ENCODE results near the gene ACKR3.

ACKR3 gene

DNA sequence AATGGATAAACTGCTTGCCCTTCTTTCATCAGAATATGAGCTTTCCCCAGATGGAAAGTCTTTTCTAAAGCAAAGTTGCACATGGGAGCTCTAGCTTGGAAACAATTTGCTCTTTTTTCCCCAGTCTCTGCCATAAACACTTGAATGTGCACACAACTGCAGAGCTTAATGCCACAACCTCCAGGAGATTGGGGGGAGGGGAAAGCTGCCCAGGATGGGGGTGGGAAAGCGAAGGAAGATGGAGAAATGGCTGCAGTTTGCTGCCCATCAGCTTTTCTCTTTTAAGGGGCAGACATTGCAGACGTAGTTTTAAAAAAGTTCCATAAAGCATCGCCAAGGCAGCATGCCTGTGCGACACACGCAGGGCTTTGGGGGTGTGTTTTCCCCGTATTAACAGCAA, 1.5 kb downstream of the ACKR3 start:
- DNase-seq, result no peak

DNA sequence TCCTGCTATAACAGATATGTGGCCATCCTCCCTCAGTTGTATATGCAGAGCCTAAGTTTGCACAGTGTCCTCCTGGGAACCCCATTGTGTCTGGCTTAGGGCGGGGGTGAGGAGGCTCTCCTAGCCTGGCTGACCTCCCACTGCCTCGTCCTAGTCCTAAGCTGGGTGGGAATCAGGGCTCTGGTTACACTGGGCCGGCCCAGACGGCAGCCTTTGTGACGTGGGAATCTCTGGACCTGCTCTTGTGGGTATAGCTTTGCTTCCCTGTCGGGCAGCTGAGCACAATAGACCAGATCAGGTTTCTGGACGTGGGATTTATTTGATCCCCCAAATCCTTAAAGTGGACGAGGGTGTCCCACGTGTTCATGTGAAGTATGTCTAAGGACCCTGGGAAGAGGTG, 2.9 kb downstream of the ACKR3 start:
- DNase-seq, result no peak

DNA sequence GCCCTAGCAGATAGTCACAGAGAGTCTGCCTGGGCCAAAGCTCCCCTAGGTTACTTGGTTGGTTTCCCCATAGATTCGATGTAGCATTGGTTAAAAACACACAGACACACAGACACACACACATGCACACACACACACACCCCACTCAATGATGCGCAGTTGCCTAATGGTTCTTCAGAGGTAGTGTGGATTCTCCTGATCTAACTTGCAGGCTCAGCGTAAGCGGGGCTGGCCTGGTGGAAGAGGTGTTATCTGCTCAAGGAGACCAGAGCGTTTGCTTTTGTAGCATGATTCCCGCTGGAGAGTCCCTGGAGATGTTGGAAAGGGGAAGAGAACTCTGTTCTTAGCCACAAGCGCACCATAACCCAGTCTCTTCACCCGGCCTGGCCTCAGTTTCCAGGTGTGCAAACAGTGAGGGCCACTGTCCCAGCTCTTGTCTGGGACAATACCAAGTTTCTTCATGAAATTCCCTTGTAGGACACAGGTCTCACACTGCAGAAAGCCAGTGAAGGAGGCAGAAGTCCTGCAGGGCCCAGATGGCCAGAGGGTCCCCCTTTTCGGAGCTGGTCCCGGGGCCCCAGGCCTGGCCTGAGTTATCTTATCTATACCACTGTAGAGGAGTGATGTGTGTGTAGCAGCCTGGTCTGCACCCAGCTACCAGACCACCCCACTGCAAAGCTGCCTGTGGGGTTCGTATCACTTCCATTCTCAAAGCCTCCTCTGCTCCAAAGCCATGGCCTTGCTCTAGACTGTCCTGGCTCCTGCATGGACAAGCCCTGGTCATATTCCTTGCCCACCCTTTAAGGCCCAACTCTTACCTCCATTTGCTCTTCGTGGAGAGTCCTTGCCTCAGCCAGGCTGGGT, 3.7 kb downstream of the ACKR3 start:
- no peak for DNase-seq

DNA sequence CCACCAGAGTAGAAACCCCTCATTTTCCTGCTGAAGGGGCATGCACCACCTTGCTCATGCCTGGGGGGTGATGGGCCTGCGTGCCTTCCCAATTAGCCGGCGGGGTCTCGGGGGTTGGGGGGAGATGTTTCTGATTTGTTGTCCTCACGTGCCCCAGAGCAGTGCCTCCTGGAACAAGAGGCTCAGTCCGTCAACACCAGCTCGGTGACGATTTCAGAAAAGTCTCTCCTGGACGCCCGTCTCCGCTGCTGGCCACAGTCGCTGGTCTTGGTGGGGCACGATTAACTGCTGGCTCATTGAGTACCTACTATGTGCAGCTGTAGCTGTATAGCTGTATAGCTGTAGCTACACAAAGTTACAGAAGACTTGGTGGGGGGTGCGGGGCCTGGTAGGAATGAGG, 4.4 kb downstream of the ACKR3 start:
- DNase-seq, result no peak

DNA sequence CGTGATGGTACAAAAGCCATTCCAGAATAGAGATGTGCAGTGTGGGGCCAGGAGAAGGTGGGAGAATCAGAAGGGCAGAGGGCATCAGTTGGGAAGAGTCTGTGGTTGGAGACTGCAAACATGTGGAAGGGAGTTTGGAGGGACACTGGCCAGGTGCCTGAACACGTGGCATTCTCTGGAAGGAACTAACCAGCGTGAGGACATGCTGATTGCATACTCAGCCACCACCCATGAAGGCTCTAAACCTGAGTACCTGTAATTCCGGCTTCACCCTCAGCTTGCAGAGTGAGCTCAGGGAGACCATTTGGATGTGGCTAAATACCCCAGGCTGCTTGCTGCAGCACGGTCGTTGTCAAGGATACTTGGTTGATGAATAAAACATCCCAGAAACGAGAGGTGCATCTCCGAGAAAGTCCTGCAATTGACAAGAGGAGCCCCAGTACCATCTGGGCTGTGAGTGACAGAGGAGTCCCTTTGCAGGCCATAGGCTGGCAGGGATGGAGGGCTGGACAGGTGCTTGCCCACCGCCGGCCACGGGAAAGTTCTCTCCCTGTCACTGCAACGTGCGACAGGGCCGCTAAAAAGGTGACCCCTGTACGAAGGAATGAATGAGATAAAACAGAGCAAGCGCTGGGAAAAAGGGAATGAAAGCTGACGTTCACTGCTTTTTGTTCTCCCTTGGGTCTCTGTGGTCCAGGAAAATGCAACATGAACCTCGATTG, 5.0 kb downstream of the ACKR3 start:
- no peak for DNase-seq

DNA sequence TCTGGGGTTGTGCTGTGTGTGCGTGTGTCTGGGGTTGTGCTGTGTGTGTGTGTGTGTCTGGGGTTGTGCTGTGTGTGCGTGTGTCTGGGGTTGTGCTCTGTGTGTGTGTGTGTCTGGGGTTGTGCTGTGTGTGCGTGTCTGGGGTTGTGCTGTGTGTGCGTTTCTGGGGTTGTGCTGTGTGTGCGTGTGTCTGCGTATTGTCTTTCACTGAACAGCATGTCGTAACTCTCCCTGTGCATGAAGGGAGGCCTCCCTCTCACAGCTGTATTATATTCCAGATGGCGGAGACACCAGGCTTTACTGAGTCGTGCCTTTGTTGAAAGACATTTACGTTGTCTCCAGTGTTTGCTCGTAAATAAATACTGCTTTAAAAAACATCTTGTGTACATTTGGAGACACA, 5.9 kb downstream of the ACKR3 start:
- DNase-seq, result no peak

DNA sequence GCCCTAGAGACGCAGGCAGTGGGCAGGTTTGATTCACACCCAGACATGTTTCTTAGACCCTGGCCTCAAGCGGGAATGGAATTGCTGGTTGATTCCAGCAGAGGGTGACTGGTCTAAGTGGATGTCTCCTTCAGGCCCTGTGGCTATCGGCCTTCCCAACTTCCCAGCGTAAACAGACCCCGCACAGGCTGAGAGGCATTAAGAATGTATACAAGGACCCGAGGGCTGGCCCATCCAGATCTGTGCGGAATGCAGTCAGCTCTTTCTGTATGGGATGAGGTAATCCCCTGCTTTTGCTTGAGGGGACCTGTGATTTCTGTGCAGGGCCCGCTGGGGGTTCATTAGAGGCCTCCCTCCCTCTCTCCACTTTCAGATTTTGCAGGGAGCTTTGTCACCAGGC, 6.5 kb downstream of the ACKR3 start:
- DNase-seq, result no peak

DNA sequence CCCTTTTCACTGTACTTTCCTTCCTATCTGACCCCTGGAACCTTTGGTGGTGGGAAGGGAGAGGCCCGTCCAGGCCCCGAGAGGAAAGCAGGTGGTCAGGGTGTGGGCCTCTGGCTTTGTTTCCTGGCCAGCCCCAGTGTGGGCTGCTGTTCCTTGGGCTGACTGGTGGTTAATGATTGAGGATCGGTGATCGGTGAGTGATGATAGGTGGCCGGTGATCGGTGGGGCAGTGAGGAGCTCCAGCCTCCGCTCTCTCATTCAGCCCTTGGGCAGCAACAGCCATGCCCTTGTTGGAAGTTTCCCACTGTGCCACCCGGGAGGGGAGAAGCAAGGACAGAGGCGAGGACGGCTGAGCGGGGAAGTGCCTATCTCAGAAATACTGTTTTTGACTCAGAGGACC, 7.3 kb downstream of the ACKR3 start:
- DNase-seq, result peak in 1 of 2 experiments; percentile 60

DNA sequence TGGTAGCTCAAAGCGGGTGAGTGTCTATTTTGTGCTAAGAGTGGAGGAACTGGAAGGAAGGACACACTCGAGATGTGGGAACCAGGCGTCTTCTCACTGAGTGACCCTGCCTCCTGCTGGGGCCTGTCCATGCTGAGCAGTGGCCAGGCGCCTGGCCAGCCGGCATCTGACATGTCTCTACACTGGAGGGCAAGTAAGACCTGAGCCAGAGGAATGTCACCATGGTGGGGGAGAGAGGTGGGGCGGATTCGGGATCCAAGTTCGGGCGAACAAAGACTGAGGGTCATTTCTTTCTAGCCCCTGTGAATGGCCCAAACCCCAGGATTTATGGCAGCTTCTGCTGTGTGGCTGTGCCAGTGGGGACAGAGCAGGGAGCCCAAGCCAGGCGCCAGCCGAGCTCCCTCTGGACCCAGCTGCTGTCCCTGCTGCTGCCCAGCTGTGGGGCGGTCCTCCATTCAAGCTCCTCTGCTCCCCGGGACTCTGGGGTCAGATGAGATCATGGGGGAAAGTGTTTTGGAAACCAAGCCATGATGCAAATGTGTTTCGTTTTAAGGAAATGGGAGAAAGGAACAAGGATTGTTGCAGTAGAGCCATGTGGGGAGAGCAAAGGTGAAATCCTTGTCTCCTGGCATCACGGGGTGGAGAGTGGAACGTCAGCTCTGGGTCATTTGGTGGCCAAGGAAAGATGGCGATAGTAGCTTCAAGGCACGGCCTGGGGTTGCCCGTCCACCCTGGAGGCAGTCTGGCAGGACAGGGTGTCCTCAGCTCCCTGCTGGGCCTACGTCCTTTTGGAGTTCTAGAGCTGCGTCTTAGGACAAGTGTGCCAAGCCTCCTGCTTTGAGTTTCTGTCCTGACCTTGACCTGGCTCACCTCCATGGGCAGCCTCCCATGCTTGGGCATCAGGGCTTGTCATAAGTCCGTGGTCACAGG, 8.1 kb downstream of the ACKR3 start:
- no peak for DNase-seq

DNA sequence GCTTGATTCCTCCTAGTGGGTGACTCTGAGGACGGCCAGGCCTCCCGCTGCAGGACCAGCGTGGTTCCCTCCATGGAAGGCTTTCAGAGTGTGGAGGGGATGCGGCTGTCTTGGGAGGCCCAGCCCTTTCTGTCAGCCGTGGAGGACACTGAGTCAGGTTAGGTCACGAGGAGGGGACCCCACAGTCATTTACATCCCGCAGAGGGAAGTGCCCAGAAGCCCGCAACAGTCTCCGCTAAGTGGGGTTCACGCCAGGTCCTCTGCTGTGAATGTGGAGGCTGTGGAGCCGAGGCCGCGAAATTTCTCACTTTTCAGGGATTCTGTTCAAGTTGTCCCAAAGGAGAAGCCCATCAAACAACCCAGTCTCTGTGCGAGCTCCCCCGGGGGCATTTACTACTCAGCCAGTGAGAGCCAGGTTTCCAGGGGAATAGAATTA, 8.8 kb downstream of the ACKR3 start:
- no peak for DNase-seq

DNA sequence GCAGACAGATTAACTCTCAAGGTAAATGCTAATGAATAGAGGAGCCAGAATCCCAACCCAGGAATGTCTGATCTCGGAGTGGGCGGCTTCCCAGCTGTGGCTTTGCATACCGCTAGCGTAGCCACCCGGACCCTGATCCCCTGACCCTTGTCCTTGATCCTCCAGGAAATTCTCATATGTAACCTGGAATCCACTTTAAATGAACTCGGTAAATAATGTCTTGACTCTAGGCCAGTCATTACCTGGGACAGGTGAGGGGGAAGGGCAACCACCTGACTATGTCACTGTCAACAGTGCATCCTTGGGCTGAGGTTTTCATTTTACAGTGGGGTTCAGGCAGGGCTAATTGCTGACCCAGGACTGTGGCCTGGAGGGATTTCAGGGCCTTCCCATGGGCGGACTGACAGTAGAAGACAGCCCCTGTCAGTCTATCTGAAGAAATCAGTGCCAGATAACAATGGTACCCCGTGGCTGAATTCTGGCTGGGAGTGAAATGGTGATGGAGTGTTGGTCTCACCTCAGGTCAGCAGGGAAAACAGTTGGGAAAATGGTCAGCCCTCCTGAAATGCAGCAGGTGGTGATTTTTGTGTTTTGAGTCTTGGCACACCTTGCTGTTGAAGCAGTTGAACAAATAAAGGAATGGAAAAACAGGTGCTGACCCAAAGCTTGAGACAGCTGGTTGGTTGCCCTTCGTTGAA, 9.6 kb downstream of the ACKR3 start:
- DNase-seq, result no peak

DNA sequence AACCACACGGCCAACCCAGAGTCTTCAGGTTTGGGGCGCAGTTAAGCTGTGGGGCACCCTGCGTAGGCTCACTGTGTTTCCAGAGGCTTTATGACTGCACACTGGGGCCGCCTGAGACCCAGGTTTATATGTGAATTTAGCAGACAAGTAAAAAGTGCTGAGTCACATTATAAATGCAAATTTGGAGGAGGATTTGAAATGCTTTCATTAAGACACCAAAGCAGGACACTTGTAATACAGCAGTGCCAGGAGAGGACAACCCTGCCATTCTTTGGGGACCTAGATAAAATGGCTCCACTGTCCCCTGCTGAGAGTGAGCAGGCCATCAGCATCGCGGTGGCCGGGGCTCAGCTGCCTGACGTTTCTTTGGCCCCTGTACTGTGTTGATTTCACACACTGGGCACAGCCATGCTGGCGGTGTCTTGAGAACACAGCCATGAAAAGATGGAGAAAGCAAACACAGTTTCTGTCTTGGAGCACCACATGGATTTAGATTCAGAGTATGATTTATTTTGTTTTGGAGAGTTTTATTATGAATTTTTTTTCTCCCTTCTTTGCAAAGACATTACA, 10.2 kb downstream of the ACKR3 start:
- no peak for DNase-seq

DNA sequence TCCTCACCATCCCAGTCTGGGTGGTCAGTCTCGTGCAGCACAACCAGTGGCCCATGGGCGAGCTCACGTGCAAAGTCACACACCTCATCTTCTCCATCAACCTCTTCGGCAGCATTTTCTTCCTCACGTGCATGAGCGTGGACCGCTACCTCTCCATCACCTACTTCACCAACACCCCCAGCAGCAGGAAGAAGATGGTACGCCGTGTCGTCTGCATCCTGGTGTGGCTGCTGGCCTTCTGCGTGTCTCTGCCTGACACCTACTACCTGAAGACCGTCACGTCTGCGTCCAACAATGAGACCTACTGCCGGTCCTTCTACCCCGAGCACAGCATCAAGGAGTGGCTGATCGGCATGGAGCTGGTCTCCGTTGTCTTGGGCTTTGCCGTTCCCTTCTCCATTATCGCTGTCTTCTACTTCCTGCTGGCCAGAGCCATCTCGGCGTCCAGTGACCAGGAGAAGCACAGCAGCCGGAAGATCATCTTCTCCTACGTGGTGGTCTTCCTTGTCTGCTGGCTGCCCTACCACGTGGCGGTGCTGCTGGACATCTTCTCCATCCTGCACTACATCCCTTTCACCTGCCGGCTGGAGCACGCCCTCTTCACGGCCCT, 11.2 kb downstream of the ACKR3 start:
- DNase-seq, result no peak

DNA sequence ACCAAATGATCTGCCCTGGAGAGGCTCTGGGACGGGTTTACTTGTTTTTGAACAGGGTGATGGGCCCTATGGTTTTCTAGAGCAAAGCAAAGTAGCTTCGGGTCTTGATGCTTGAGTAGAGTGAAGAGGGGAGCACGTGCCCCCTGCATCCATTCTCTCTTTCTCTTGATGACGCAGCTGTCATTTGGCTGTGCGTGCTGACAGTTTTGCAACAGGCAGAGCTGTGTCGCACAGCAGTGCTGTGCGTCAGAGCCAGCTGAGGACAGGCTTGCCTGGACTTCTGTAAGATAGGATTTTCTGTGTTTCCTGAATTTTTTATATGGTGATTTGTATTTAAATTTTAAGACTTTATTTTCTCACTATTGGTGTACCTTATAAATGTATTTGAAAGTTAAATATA, 11.9 kb downstream of the ACKR3 start:
- no peak for DNase-seq

DNA sequence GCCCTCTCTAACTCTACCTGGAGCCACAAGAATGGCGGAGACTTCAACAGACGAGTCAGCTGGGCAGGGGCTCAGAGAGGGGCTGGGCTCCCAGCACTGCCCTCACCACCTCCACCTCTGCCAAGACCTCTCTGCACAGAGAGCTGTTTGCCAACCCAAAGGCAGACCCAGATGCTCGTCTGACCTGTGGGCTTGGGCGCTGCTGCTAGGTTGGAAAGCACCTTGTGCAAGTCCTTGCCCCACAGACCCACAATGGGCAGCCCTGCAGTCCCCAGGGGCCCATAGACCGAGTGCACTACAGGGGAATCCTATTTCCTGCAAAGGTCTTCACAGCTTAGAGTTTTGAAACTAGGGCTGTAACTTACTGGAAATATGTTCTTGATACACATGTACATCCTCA, 13.3 kb downstream of the ACKR3 start:
- DNase-seq, result no peak

DNA sequence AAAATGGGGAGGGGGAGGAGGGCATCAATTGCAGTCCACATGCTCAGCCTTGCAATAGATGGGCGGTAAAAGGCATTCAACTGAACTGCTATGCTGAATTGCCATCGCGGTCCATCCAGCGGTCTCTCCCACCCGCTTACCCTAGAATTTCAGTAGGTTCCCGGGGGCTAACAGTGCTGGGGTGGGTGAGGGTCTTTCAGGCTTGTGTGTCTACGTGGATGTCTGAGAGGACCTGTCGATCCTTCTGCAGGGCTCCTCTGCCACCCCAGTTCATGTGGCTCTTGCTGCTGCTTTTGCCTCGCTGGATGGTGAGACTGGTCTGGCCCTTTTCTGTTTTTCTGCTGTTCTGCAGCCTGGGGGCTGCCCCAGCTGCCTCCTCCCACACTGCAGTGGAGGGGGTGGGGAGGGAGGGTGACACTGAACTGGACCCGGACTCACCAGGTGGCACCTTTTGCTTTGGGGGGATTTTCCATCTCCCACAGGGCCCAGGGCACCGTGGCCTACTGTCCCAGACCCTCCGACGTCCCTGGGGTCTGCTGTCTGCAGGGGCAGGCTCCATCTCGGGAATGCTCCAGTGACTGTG, 14.1 kb downstream of the ACKR3 start:
- DNase-seq, result no peak

DNA sequence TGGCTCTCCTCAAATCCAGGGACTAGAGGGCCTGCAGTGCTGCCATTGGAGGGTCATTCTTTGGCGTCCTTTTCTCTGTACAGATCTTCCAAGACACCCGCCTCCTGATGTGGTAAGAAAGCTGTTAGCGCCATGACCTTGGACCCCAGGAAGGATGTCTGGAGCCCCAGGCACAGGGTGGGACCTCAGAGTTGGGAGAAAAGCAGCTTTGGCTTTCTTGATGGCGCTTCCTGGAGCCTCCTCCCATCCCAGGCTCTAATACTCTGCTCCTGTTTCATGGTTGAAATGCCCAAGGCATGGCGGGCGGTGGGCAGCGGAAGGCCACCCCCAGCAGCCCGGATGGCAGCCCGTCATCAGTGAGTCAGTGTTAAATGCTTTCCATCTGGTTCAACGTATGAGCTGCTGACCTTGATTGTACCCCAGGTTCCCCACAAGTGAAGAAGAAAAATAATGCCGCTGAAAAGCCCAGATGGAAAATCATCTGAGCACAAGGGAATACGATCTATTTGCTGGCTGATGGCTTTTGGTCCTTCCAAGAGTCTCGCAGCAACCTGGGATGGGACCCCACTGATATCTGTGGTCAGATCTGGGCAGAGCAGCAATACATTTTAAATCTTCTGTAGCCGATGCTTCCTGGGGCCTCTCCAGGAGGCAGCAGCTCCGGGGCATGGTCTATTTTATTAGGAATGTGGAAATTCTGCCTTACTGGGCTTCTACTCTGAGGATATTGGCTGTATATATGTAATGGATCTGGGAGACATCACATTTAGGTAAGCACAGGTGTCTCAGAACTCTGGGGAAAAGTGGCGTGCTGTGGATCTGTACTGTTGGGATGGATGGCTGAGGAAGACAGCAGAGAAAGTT, 15.1 kb downstream of the ACKR3 start:
- DNase-seq, result no peak

DNA sequence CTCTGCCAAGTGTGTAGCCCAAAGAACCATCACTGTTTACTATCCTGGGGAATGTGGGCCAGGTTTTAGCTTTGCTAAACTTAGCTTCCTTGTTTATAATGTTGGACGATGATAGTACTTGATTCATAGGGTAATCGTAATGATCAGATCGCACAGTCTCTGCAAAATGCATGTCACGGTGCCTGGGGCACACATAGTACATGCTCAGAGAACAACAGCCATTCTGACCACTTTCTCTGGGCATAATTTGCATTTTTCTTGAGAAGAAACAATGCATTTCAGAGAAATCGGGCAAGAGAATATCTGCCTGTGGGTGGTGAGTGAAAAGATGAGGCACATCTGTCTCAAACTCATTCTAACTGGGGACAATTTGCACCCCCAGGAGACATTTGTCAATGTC, 16.3 kb downstream of the ACKR3 start:
- no peak for DNase-seq

DNA sequence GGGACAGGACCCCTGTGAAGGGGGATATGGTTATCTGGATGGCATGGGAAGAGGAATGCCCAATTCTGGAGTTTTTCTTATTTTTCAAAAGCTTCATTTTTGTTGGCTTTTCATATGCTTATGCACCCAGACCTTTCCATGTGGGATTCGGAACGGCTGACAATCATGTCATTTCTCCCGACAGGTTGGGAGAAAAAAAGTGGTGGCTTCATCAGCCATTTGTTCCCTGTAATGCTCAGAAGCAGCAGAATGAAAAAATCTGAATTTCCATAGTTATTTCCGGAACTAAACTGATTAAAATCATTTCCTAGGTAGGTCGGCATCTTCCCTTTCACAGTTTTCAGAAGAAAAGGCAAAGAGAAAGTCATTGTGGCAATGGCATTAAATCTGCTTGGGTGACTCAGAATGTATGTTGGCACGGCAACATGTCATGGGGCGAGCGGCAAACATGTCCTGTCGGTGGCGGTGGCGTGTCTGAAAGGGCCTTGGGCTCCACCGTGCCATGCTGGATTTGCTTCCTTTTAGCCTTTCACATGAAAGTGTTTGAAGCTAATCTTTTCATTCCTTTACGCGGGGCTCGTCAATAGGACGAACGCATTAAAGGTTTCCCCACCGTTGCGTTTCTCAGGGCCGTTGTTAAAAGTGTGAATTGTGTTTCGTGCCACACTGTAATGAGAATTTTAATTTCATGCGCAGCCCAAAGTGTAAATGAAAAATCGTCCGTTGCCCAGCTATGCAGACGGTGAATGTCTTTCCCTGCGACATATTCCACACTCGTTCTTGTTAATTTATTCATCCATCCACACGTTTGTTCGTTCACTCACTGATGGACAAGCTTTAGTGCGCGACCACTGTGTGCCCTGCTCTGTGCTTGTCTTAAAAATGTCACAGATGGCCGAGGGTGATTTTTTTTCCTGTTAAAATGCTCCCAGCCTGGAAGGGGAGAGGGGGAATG, 18.5 kb downstream of the ACKR3 start:
- DNase-seq, result no peak
